ENCODE results near the gene GOLGA6L7.
"Not testable (repeated sequence)": the region's sequence is repeated elsewhere in the genome, so short reads cannot be mapped to it uniquely, and the experiment has no call there.

GOLGA6L7 gene

DNA sequence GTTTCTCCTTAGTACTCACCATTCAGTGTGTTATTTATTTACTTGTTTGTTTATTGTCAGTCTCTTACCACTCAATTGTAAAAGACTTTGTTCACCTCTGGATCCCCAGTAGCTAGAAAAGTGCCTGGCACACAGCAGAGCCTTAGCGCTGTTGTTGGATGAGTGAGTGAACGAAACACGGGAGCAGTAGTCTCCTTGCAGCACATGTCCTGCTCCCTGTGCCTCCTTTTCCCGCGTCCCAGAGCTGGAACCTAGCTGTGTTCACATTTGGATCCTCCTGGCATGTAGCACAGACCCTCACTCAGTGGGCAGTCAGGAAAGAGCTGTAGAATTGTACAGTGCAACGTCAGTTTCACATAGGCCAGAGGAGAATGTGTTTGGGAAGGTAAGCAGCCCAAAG lies 41.4 kb upstream of the GOLGA6L7 start:
- H3K4me1 ChIP-seq (ENCODE audit: insufficient read depth, low read length); H3K9ac ChIP-seq (ENCODE audit: low read length); H3K27ac ChIP-seq (ENCODE audit: low read depth, low read length); H3K4me3 ChIP-seq (ENCODE audit: low read depth in 1 of 2, low read length in 2 of 2); H3K36me3 ChIP-seq (ENCODE audit: insufficient read depth, low read length); H3K9me3 ChIP-seq (ENCODE audit: low read length): not testable (repeated sequence)
- peaks cover 3 to 21% of the 10 kb centered on the region in 2 donors for H3K27me3 ChIP-seq (ENCODE audit: control insufficient read depth in 1 of 2, insufficient read depth in 2 of 2, low read length in 2 of 2)

DNA sequence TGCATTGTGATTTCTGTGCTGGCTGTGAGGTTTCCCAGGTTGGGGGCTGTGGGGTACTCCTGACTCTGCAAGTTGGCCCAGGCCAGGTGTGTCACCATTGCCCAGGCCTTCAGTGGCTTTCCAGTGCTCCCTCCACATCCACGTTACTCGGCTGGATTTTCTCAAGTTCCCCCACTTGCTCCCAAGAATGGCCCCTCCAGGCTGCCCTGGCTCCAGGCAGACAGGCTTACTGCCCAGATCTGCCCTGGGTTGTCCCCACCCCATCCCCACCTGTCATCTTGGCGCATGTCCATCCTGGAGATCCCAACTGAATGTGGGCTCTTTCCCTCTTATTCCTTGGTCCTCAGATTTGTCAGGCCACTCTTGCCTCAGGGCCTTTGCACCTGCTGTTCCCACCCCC lies 40.9 kb upstream of the GOLGA6L7 start:
- Histone ChIP-seq H3K4me3 (ENCODE audit: low read depth in 1 of 2, low read length in 2 of 2) (no peak overlapping the region), H3K4me1 (ENCODE audit: insufficient read depth, low read length) (no peaks in the 10 kb centered on the region), H3K27ac (ENCODE audit: low read depth, low read length) (no peak overlapping the region), H3K9ac (ENCODE audit: low read length) (no peak overlapping the region), H3K36me3 (ENCODE audit: insufficient read depth, low read length) (no peaks in the 10 kb centered on the region), H3K9me3 (ENCODE audit: low read length) (no peaks in the 10 kb centered on the region), H3K27me3 (ENCODE audit: control insufficient read depth in 1 of 2, insufficient read depth in 2 of 2, low read length in 2 of 2) (peaks cover 5 to 26% of the 10 kb centered on the region in 2 donors)

DNA sequence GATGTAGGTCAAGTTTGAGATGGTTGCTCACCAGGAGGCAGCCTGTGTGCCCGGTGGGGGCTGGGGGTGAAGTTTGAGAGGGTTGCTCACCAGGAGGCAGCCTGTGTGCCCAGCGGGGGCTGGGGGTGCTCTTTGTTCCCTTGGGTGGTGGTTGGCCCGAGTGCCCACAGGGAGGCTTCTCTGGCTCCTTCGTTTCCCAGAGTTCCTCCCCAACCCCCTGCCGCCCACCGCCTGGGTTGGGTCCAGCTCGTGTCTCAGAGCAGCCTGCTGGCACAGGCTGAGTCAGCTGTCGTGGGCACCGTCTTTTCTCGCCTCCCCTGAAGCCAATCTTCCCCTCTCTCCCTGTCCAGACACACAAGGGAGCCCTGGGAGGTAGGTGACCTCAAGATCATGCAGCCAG lies 40.5 kb upstream of the GOLGA6L7 start:
- Histone ChIP-seq H3K36me3 (ENCODE audit: insufficient read depth, low read length) (no peaks in the 10 kb centered on the region), H3K9me3 (ENCODE audit: low read length) (no peaks in the 10 kb centered on the region), H3K4me3 (ENCODE audit: low read depth in 1 of 2, low read length in 2 of 2) (no peak overlapping the region), H3K27me3 (ENCODE audit: control insufficient read depth in 1 of 2, insufficient read depth in 2 of 2, low read length in 2 of 2) (peaks cover 5 to 26% of the 10 kb centered on the region in 2 donors), H3K27ac (ENCODE audit: low read depth, low read length) (no peak overlapping the region), H3K4me1 (ENCODE audit: insufficient read depth, low read length) (no peaks in the 10 kb centered on the region), H3K9ac (ENCODE audit: low read length) (no peak overlapping the region)

DNA sequence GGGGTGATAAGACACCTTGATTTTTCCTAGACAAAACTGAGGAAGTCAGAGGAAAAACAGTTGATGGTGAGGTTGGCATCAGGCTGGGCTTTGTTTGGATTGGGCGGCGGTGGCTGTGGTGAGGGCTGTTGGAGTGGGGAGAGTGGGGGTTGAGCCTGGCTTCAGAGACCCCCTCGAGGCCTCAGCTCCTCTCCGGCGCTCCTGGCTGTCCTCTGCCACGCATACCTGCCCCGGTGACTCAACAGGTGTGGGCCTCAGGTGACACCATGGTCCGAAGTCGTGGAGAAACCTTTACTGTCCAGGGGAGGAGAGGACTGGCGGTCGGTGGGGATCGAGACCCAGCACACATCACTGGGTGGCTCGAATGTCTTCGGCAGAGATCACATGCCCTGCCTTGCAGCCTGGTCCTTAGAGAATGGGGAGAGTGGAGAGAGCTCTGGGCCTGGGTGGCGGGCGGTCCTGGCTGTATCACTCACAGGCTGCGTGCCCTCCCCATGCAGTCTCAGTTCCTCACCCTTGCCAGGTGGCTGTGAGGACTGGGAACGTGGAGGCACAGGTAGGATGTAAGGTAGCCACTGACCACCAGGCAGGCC lies 40.0 kb upstream of the GOLGA6L7 start:
- Histone ChIP-seq H3K27ac (ENCODE audit: low read depth, low read length) (no peak overlapping the region), H3K36me3 (ENCODE audit: insufficient read depth, low read length) (no peaks in the 10 kb centered on the region), H3K27me3 (ENCODE audit: control insufficient read depth in 1 of 2, insufficient read depth in 2 of 2, low read length in 2 of 2) (peaks cover 5 to 26% of the 10 kb centered on the region in 2 donors), H3K9ac (ENCODE audit: low read length) (no peak overlapping the region), H3K4me3 (ENCODE audit: low read depth in 1 of 2, low read length in 2 of 2) (no peak overlapping the region), H3K9me3 (ENCODE audit: low read length) (no peaks in the 10 kb centered on the region), H3K4me1 (ENCODE audit: insufficient read depth, low read length) (no peaks in the 10 kb centered on the region)

DNA sequence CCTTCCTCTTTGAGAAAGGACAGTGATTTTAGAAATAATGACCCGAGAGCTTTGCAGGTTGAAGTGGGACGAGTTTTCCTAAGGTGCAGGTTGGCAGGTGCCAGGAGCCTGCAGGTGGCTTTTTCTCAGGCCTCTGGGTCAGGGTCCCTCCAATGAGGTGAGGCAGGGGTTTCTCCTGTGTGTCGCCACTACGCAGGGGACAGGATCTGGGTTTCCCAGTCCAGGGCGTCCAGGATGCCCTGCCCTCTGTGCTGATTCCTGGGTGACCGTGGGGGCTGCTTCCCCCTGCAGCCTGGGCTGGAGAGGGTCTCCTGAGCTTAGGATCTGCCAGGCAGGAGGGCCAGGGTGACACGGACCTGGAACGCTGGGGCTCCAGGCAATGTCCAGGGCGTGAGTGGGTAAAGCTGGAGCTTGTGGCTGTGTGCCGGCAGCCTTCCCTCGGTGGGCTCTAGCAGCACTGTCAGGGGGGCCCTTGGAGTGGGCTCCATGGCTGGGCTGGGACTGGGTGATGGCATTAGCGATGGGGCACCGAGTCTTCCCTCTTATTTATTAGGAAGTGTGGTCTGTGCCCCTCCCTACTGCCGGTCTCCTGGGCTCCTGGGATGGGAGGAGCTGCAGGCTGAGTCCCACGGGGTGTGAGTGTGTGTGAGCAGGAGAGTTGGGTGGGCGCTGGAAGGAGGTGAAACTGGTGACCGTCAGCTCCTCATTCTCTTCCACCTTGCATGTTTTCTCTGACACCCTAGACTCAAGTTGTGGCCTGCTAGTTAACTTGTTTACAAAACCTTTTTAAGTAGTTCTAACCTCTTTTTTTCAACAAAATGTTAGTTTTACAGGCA lies 39.1 kb upstream of the GOLGA6L7 start:
- Histone ChIP-seq H3K4me3 (ENCODE audit: low read depth in 1 of 2, low read length in 2 of 2) (no peak overlapping the region), H3K4me1 (ENCODE audit: insufficient read depth, low read length) (no peaks in the 10 kb centered on the region), H3K36me3 (ENCODE audit: insufficient read depth, low read length) (no peaks in the 10 kb centered on the region), H3K9ac (ENCODE audit: low read length) (no peak overlapping the region), H3K27ac (ENCODE audit: low read depth, low read length) (no peak overlapping the region), H3K27me3 (ENCODE audit: control insufficient read depth in 1 of 2, insufficient read depth in 2 of 2, low read length in 2 of 2) (peaks cover 5 to 26% of the 10 kb centered on the region in 2 donors), H3K9me3 (ENCODE audit: low read length) (no peaks in the 10 kb centered on the region)

DNA sequence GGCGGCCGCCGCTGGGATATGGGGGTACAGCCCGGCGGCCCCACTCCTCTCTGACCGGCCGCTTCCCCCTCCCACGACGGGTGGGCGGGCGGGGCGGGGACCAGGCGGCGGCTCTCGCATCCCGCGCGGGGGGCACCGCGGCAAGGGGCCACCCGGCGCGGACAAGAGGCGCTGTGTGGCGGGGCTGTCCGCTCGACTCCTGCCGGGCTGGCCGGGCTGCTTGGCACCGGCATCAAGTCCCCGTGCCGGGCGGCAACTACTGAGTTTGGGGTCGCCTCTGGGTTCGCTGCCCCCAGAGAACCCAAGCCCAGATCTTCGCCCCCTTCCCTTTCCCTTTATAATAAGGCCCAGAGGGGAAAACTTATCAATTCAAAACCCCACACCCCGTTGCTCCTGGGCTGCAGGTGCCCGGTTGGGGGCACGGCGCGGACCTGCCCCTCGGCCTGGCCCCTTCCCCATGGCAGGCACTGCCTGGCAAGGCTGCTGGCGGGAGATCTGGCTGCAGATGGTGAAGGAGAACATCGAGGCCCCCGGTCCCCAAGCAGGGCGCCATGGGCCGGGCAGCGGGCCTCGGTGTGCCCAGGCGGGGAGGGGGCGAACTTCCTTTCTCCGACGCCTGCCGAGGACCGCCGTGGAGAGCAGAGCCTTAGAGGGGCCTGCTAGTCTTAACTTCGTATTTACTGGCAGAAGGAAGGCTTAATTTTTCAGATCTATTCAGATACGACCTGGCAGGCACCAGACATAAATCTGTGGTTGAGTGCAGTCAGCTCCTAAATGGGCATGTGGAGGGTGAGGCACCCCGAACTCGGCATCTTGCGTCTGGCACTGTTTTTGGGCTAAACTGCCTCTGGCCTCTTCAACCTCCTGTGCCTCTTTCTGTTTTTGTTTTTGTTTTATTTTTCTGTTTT lies 38.2 kb upstream of the GOLGA6L7 start:
- Histone ChIP-seq H3K4me3 (ENCODE audit: low read depth in 1 of 2, low read length in 2 of 2) (no peak overlapping the region), H3K36me3 (ENCODE audit: insufficient read depth, low read length) (no peaks in the 10 kb centered on the region), H3K4me1 (ENCODE audit: insufficient read depth, low read length) (no peaks in the 10 kb centered on the region), H3K27ac (ENCODE audit: low read depth, low read length) (no peak overlapping the region), H3K9me3 (ENCODE audit: low read length) (no peaks in the 10 kb centered on the region), H3K27me3 (ENCODE audit: control insufficient read depth in 1 of 2, insufficient read depth in 2 of 2, low read length in 2 of 2) (peaks cover 5 to 26% of the 10 kb centered on the region in 2 donors), H3K9ac (ENCODE audit: low read length) (no peak overlapping the region)

DNA sequence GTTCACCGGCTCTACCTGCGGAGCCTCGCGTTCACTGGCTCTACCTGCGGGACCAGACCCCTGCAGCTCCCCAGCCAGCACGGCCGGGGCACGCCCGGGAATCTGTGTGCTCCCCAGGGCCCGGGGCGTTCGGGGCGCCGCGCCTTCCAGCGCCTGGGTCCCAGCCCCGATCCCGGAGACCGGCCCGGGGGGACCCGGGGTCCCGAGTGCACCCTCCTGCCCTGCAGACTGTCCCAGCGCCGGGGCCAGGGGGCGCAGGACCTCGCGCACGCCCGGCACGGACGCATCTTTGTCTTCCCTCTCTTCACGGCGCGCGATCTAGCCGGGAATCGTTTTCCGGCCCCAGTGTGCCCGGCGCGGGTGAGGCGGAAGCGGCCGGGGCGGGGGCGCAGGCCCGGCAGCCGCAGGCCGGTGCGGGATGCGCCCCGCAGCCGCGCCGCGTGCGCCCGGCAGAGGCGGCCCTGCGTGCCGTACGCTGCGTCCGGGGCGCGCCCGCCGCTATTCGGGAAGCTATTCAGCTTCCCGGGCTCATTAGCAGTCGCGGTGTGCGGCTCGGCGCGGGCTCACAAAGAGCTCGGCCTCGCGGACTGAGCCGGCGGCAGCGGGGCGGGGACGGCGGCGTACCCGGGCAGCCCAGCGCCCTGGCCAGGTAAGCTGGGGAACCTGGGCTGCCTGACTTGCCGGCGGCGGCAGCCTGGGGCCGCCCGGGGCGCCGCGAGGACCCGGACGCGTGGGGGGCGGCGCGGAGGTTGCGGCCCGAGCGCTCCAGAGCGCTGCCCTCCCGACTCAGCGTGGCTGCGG lies 37.4 kb upstream of the GOLGA6L7 start, which contains the start of gene APBA2:
Gene APBA2, plus strand, starts transcription at position 345 of the 801 bp plus-strand sequence. CDS start 167,911 bp downstream, outside the sequence.
- Histone ChIP-seq H3K4me3 (ENCODE audit: low read depth in 1 of 2, low read length in 2 of 2) (no peak within 1 kb of the TSS), H3K9ac (ENCODE audit: low read length) (no peak within 1 kb of the TSS), H3K27ac (ENCODE audit: low read depth, low read length) (no peak within 1 kb of the TSS)

DNA sequence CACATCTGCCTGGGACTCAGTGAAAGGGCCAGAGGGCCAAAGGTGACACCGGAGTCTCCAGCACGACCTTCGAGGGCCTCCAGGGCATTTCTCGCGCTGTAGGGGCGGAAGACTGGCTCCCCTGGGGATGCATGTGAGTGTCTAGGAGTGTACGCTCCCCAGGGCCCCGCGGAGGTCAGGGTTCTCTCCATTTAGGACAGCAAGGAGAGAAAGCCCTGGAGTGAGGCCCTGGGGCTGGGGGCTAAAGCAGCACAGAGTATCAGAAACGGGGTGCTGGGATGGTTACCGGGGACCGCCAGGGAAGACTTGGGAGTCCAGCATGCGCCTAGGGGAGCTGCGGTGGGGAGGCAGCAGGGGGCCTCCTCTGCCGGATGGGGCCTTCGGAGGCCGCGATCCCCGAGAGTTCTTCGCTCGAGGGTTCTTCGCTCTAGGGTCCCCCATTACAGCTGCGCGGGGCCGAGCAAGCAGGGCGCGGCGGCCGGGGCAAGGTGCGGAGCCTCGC lies 36.7 kb upstream of the GOLGA6L7 start:
- H3K9me3 ChIP-seq (ENCODE audit: low read length): no peaks in the 10 kb centered on the region
- H3K4me1 ChIP-seq (ENCODE audit: insufficient read depth, low read length): no peaks in the 10 kb centered on the region
- H3K9ac ChIP-seq (ENCODE audit: low read length): no peak overlapping the region
- peaks cover 5 to 26% of the 10 kb centered on the region in 2 donors for H3K27me3 ChIP-seq (ENCODE audit: control insufficient read depth in 1 of 2, insufficient read depth in 2 of 2, low read length in 2 of 2)
- H3K36me3 ChIP-seq (ENCODE audit: insufficient read depth, low read length): no peaks in the 10 kb centered on the region
- H3K27ac ChIP-seq (ENCODE audit: low read depth, low read length): no peak overlapping the region
- H3K4me3 ChIP-seq (ENCODE audit: low read depth in 1 of 2, low read length in 2 of 2): no peak overlapping the region

More for the DNA sequence above, 37.4 kb upstream of the GOLGA6L7 start, which contains the start of gene APBA2:
- Histone ChIP-seq H3K36me3 (ENCODE audit: insufficient read depth, low read length) (no peaks in the 10 kb centered on the region), H3K9me3 (ENCODE audit: low read length) (no peaks in the 10 kb centered on the region), H3K4me1 (ENCODE audit: insufficient read depth, low read length) (no peaks in the 10 kb centered on the region), H3K27me3 (ENCODE audit: control insufficient read depth in 1 of 2, insufficient read depth in 2 of 2, low read length in 2 of 2) (peaks cover 5 to 26% of the 10 kb centered on the region in 2 donors)

DNA sequence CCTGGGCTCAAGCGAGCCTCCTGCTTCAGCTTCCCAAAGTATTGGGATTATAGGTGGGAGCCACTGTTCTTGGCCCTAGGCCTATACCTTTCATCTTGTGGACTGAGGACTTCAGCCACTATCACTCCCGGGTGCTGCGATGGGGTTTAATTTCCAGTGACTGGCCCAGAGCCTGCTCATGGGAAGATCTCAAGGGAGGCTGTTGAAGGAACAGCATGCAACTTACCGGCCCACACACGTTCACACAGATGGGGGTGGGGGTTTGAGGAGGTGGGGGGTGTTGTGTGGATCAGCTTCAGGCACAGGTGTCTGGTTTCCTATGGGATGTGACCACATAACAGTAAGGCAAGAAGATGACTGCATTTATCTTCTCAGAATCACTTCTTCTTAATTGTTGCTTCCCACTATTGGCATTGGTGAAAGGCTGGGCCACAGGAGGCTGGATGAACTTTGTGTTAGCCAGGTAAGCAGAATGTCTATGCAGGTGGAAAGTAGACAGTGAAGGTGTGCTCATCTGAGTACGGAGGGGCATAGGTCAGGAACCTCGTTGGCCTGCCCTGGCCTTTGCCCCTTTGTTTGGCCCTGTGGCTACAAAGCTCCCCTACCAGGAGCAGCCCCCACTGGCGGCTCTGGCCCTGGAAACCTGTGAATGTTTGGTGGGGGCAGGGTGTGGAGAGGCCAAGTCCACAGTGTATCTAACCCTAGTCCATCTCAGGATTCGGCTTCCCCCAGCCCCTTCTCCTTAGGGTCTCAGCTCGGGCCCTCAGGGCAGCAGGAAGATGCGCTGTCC lies 35.9 kb upstream of the GOLGA6L7 start:
- H3K27me3 ChIP-seq (ENCODE audit: control insufficient read depth in 1 of 2, insufficient read depth in 2 of 2, low read length in 2 of 2): peaks cover 5 to 26% of the 10 kb centered on the region in 2 donors
- H3K27ac ChIP-seq (ENCODE audit: low read depth, low read length): no peak overlapping the region
- H3K9ac ChIP-seq (ENCODE audit: low read length): no peak overlapping the region
- no peak overlapping the region for H3K4me3 ChIP-seq (ENCODE audit: low read depth in 1 of 2, low read length in 2 of 2)
- H3K4me1 ChIP-seq (ENCODE audit: insufficient read depth, low read length): no peaks in the 10 kb centered on the region
- no peaks in the 10 kb centered on the region for H3K9me3 ChIP-seq (ENCODE audit: low read length)
- no peaks in the 10 kb centered on the region for H3K36me3 ChIP-seq (ENCODE audit: insufficient read depth, low read length)

DNA sequence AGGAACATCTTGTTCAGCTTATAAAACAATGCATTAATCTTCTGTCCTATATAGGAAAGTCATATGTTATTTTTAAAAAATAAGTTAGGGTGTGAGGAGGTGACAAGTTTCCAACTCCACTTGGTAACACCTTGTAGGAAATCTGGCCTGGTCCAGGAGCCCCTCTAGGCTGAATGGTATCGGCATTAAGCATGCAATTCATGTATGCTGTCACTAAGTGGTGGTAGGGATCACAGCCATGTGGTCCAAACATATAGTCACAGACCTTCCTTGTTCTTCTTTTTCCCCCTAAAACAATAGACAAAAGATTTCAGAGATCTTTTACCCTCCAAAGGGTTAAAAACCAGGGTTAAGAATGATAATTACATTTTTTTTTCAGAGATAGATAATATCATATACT lies 33.2 kb upstream of the GOLGA6L7 start:
- Histone ChIP-seq H3K36me3 (ENCODE audit: insufficient read depth, low read length) (no peaks in the 10 kb centered on the region), H3K9ac (ENCODE audit: low read length) (no peak overlapping the region), H3K4me1 (ENCODE audit: insufficient read depth, low read length) (no peaks in the 10 kb centered on the region), H3K27me3 (ENCODE audit: control insufficient read depth in 1 of 2, insufficient read depth in 2 of 2, low read length in 2 of 2) (peaks cover 5 to 15% of the 10 kb centered on the region in 2 donors), H3K27ac (ENCODE audit: low read depth, low read length) (no peak overlapping the region), H3K9me3 (ENCODE audit: low read length) (no peaks in the 10 kb centered on the region), H3K4me3 (ENCODE audit: low read depth in 1 of 2, low read length in 2 of 2) (no peak overlapping the region)

Measured in muscle layer of colon (tissue), 2 donors.